HG03066 (cell line): ENCODE results near the gene RIC3.

ENCODE experiments used
- ATAC-seq: cut with Tn5 transposase; IDR thresholded peaks from one replicate; pipeline ENCODE4 v1.9.1; 2021; ENCODE audit warnings: low read depth; ENCODE audit not compliant: unreplicated experiment

Gene RIC3

GRCh38 chr11:8091721-8092120 is 77.1 kb downstream of the RIC3 start:
- no peak for ATAC-seq

- ATAC-seq = no peak
These were observed 78.1 kb downstream of the RIC3 start for GRCh38 chr11:8090756-8091155.

GRCh38 chr11:8089791-8090510 is 78.9 kb downstream of the RIC3 start:
- no peak for ATAC-seq

GRCh38 chr11:8087756-8088155 is 81.1 kb downstream of the RIC3 start:
- no peak for ATAC-seq

- ATAC-seq = no peak
These were observed 81.6 kb downstream of the RIC3 start for GRCh38 chr11:8087185-8087584.

DNA sequence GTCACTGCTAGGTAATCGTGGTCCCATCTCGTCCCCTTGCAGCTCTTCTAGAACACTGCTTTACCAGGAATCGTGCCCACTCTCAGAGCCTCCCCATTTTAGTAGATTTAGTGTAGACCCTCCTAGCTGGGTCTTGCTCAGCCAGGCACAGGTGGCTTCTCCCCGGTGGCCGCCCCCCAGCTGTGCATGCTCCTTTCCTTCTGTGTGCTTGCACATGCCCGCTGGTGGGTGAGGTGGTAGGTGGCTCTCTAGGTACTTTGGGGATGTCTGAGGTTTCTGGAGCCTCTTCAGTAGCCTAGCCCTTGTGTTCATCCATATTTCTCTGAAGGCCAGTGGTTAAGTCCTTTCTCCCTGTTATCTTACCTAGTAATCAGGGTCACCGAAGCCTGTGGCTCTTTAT is 82.3 kb downstream of the RIC3 start:
- ATAC-seq = no peak

DNA sequence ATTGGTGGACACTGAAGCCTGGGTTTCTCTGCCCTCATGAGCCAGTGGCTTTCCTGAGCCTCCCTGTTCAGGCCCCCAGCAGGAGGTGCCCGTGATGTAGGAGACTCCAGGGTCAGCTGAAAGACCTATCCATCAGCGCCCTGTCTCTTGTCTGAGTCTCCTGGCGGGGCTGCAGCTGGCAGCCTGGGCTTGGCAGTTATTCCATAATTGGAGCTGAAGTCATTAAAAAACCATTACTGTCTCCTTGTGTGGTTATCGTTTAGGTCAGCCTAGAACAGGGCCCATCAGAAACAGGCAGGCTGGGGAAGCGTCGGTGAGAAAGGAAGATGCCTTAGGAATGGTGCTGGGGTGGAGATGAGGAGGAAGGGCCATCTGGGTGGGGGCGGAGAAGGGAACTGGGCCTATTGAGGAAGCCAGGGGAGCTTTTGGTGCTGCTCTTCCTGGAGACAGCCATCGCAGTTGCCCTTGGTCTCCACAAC is 82.8 kb downstream of the RIC3 start:
- ATAC-seq = no peak

GRCh38 chr11:8085011-8085645 is 83.7 kb downstream of the RIC3 start:
- ATAC-seq = no peak

DNA sequence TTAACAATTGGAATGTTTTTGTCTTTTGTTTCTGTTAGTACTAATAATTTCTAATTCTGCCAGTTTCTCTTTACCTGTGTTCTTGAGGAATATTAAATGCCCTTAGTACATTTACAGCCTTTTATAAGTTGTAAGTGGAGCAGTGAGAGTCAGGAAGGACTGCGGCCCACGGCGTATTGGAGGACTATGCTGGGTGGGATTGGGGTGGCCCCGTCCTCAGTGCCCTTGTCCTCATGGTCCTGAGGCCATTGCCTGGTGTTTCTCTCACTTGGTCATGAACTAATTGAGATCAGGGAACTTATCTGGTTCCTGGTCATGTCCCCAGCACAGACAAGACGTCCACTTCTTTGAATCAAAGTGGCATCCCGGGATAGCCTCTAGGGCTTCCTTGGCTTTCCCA is 84.5 kb downstream of the RIC3 start:
- ATAC-seq = no peak

- no peak for ATAC-seq
These were observed 84.9 kb downstream of the RIC3 start for GRCh38 chr11:8083871-8084281.

GRCh38 chr11:8083088-8083395 is 85.8 kb downstream of the RIC3 start:
- no peak for ATAC-seq

GRCh38 chr11:8082391-8083087 is 86.3 kb downstream of the RIC3 start:
- no peak for ATAC-seq

DNA sequence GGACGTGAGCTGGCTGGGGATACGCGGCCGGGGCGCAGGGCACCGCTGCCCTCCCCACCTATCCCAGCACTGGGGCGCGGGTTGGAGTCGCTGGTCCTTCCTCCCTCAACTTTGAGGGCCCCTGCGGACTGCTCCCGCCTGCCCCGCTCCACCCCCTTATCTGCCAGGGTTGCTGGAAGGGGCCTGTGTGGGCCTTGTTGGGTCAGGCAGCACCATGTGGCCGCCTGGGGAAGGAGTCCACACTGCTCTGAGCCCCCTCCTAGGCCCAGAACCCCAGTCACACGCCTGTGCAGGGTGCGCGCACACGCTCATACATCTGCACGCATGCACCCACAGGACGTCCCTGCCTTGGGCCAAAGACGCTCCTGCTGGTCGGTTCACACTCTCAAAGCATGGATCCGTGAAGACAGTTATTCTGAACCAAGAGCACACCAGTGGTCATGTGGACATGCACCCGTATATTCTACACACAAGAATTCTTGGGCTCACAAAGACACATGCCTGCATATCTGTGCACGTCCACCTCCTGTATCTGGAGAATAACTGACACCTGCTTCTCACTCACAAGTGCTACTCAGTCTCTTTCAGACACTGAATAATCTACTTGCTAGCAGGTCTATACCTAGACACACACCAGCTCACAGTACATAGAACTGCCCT is 87.1 kb downstream of the RIC3 start:
- no peak for ATAC-seq

DNA sequence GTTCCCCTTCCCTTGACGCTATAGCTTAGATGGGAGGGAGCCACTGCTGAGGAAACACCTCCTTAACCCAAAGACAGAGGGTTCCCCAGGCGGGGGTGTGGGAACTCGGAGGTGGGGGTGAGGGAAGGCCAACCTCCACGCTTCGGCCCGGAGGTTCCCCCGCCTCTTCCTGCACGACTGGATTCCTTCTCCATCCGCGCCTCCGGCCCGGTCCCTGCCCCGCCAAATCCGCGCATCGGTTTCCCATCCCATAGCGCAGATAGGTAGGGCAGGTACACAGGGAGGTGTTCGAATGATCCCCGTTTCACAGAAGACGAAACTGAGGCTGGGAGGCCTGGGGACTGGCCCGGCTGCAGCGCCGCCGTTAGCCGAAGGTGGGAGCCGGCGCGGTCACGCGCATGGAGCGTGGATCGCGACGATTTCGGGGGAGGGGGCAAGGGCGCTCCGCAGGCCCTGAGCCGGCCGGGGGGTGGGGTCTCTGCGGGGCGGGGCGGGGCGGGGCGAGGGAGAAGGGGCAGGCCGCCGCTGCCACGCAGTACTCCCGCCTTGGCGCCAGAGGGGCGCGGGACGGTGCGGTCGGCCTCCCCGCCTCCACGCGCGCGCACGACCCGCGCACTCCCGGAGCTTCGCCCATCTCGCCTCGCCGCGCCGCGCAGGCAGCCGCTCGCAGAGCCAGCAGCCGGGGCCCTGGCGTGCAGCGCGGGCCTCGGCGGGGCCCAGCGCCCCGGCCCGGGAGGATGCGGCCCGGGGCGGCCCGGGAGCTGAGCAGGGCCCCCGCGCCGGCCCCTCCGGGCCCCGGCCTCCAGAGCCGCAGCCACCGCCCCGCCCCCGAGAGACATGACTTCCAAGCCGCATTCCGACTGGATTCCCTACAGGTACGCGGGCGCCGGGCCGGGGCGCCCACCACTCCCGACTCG is 87.9 kb downstream of the RIC3 start, which contains the start of gene TUB:
Gene TUB, plus strand, starts transcription at position 538 of the 917 bp plus-strand sequence. Its CDS starts 300 bp downstream, at position 838.
- no peak for ATAC-seq

GRCh38 chr11:8080069-8080670 is 88.7 kb downstream of the RIC3 start:
- ATAC-seq = no peak

GRCh38 chr11:8079111-8079675 is 89.6 kb downstream of the RIC3 start:
- ATAC-seq = no peak

- no peak for ATAC-seq
These were observed 93.6 kb downstream of the RIC3 start for GRCh38 chr11:8075119-8075726.

GRCh38 chr11:8071616-8072581 is 96.9 kb downstream of the RIC3 start:
- no peak for ATAC-seq
